ENCODE data around the gene CDY2B.
"Not testable (repeated sequence)": the region's sequence is repeated elsewhere in the genome, so short reads cannot be mapped to it uniquely, and the experiment has no call there.

The CDY2B gene

GRCh38 chrY:17867850-17868249, 12.2 kb downstream of the CDY2B start:
- not testable (repeated sequence) for H3K14ac ChIP-seq (ENCODE audit: low read length); H2BK15ac ChIP-seq (ENCODE audit: low read length); H2BK120ac ChIP-seq (ENCODE audit: low read depth, low read length); H2BK5ac ChIP-seq (ENCODE audit: low read length); H3K4me3 ChIP-seq (ENCODE audit: low read length in 2 of 2); H3K36me3 ChIP-seq (replicated peaks in 1 of 2; ENCODE audit: control insufficient read depth in 2 of 2, insufficient read depth in 2 of 2, low read length in 2 of 2); H3K27me3 ChIP-seq (ENCODE audit: control insufficient read depth in 3 of 3, insufficient read depth in 3 of 3, low read depth in 1 of 3, low read length in 3 of 3); H3K18ac ChIP-seq (ENCODE audit: low read length); H3K4me2 ChIP-seq (ENCODE audit: insufficient read depth, low read length, poor library complexity, severe bottlenecking); H4K91ac ChIP-seq (ENCODE audit: low read depth, low read length, poor library complexity); H3K9ac ChIP-seq (ENCODE audit: low read depth, low read length, poor library complexity); H3K4me1 ChIP-seq (ENCODE audit: control insufficient read depth in 2 of 2, insufficient read depth in 1 of 2, low read depth in 1 of 2, low read length in 2 of 2); H3K4ac ChIP-seq (ENCODE audit: low read length); H3K23ac ChIP-seq (ENCODE audit: low read depth, low read length, poor library complexity); H2AK5ac ChIP-seq (ENCODE audit: low read depth, low read length); H2AFZ ChIP-seq (ENCODE audit: low read length); H4K8ac ChIP-seq (ENCODE audit: low read depth, low read length); H2BK12ac ChIP-seq (ENCODE audit: low read length); H3K9me3 ChIP-seq (replicated peaks in 1 of 2; ENCODE audit: control insufficient read depth in 2 of 2, insufficient read depth in 1 of 2, low read depth in 1 of 2, low read length in 2 of 2); H3K79me1 ChIP-seq (ENCODE audit: low read depth, low read length); H3K27ac ChIP-seq (replicated peaks; ENCODE audit: low read length); DNase-seq (ENCODE audit: low spot score)
- no CpG with 5 or more reads among the region's 4 CpGs for WGBS, 2 donors (ENCODE audit: extremely low coverage in 2 of 2, insufficient read length in 2 of 2, insufficient replicate concordance in 1 of 2)

- not testable (repeated sequence) for H3K18ac ChIP-seq (ENCODE audit: low read length); H3K4me3 ChIP-seq (ENCODE audit: low read length in 2 of 2); H2BK15ac ChIP-seq (ENCODE audit: low read length); H2BK120ac ChIP-seq (ENCODE audit: low read depth, low read length); H2AFZ ChIP-seq (ENCODE audit: low read length); H3K27me3 ChIP-seq (ENCODE audit: control insufficient read depth in 3 of 3, insufficient read depth in 3 of 3, low read depth in 1 of 3, low read length in 3 of 3); H3K79me1 ChIP-seq (ENCODE audit: low read depth, low read length); H4K8ac ChIP-seq (ENCODE audit: low read depth, low read length); H3K4ac ChIP-seq (ENCODE audit: low read length); H3K36me3 ChIP-seq (replicated peaks in 1 of 2; ENCODE audit: control insufficient read depth in 2 of 2, insufficient read depth in 2 of 2, low read length in 2 of 2); H3K27ac ChIP-seq (replicated peaks; ENCODE audit: low read length); H3K14ac ChIP-seq (ENCODE audit: low read length); H2BK12ac ChIP-seq (ENCODE audit: low read length); H3K9ac ChIP-seq (ENCODE audit: low read depth, low read length, poor library complexity); H3K9me3 ChIP-seq (replicated peaks in 1 of 2; ENCODE audit: control insufficient read depth in 2 of 2, insufficient read depth in 1 of 2, low read depth in 1 of 2, low read length in 2 of 2); H3K23ac ChIP-seq (ENCODE audit: low read depth, low read length, poor library complexity); DNase-seq (ENCODE audit: low spot score); H2BK5ac ChIP-seq (ENCODE audit: low read length); H3K4me1 ChIP-seq (ENCODE audit: control insufficient read depth in 2 of 2, insufficient read depth in 1 of 2, low read depth in 1 of 2, low read length in 2 of 2); H2AK5ac ChIP-seq (ENCODE audit: low read depth, low read length); H3K4me2 ChIP-seq (ENCODE audit: insufficient read depth, low read length, poor library complexity, severe bottlenecking); H4K91ac ChIP-seq (ENCODE audit: low read depth, low read length, poor library complexity)
- no CpG with 5 or more reads among the region's 3 CpGs for WGBS, 2 donors (ENCODE audit: extremely low coverage in 2 of 2, insufficient read length in 2 of 2, insufficient replicate concordance in 1 of 2)
These were observed 19.4 kb downstream of the CDY2B start for GRCh38 chrY:17860634-17861033.

GRCh38 chrY:17856963-17857848, 22.8 kb downstream of the CDY2B start:
- H3K36me3 ChIP-seq (replicated peaks in 1 of 2; ENCODE audit: control insufficient read depth in 2 of 2, insufficient read depth in 2 of 2, low read length in 2 of 2); H3K27me3 ChIP-seq (ENCODE audit: control insufficient read depth in 3 of 3, insufficient read depth in 3 of 3, low read depth in 1 of 3, low read length in 3 of 3); H4K91ac ChIP-seq (ENCODE audit: low read depth, low read length, poor library complexity); H3K79me1 ChIP-seq (ENCODE audit: low read depth, low read length); H3K27ac ChIP-seq (replicated peaks; ENCODE audit: low read length); H2BK5ac ChIP-seq (ENCODE audit: low read length); H3K4me1 ChIP-seq (ENCODE audit: control insufficient read depth in 2 of 2, insufficient read depth in 1 of 2, low read depth in 1 of 2, low read length in 2 of 2); H3K4me2 ChIP-seq (ENCODE audit: insufficient read depth, low read length, poor library complexity, severe bottlenecking); H3K9ac ChIP-seq (ENCODE audit: low read depth, low read length, poor library complexity); H2AFZ ChIP-seq (ENCODE audit: low read length); H4K8ac ChIP-seq (ENCODE audit: low read depth, low read length); DNase-seq (ENCODE audit: low spot score); H3K4me3 ChIP-seq (ENCODE audit: low read length in 2 of 2); H2AK5ac ChIP-seq (ENCODE audit: low read depth, low read length); H3K23ac ChIP-seq (ENCODE audit: low read depth, low read length, poor library complexity); H3K9me3 ChIP-seq (replicated peaks in 1 of 2; ENCODE audit: control insufficient read depth in 2 of 2, insufficient read depth in 1 of 2, low read depth in 1 of 2, low read length in 2 of 2); H3K4ac ChIP-seq (ENCODE audit: low read length); H2BK12ac ChIP-seq (ENCODE audit: low read length); H2BK120ac ChIP-seq (ENCODE audit: low read depth, low read length); H2BK15ac ChIP-seq (ENCODE audit: low read length); H3K18ac ChIP-seq (ENCODE audit: low read length); H3K14ac ChIP-seq (ENCODE audit: low read length): not testable (repeated sequence)
- no CpG with 5 or more reads among the region's 10 CpGs for WGBS, 2 donors (ENCODE audit: extremely low coverage in 2 of 2, insufficient read length in 2 of 2, insufficient replicate concordance in 1 of 2)

GRCh38 chrY:17856508-17856907, 23.5 kb downstream of the CDY2B start:
- not testable (repeated sequence) for H3K14ac ChIP-seq (ENCODE audit: low read length); H2BK5ac ChIP-seq (ENCODE audit: low read length); H3K9ac ChIP-seq (ENCODE audit: low read depth, low read length, poor library complexity); H3K4me1 ChIP-seq (ENCODE audit: control insufficient read depth in 2 of 2, insufficient read depth in 1 of 2, low read depth in 1 of 2, low read length in 2 of 2); H3K4me3 ChIP-seq (ENCODE audit: low read length in 2 of 2); H2BK12ac ChIP-seq (ENCODE audit: low read length); H2BK120ac ChIP-seq (ENCODE audit: low read depth, low read length); DNase-seq (ENCODE audit: low spot score); H2AFZ ChIP-seq (ENCODE audit: low read length); H3K79me1 ChIP-seq (ENCODE audit: low read depth, low read length); H4K8ac ChIP-seq (ENCODE audit: low read depth, low read length); H2BK15ac ChIP-seq (ENCODE audit: low read length); H2AK5ac ChIP-seq (ENCODE audit: low read depth, low read length); H3K27ac ChIP-seq (replicated peaks; ENCODE audit: low read length); H3K36me3 ChIP-seq (replicated peaks in 1 of 2; ENCODE audit: control insufficient read depth in 2 of 2, insufficient read depth in 2 of 2, low read length in 2 of 2); H3K23ac ChIP-seq (ENCODE audit: low read depth, low read length, poor library complexity); H3K27me3 ChIP-seq (ENCODE audit: control insufficient read depth in 3 of 3, insufficient read depth in 3 of 3, low read depth in 1 of 3, low read length in 3 of 3); H4K91ac ChIP-seq (ENCODE audit: low read depth, low read length, poor library complexity); H3K4me2 ChIP-seq (ENCODE audit: insufficient read depth, low read length, poor library complexity, severe bottlenecking); H3K18ac ChIP-seq (ENCODE audit: low read length); H3K4ac ChIP-seq (ENCODE audit: low read length); H3K9me3 ChIP-seq (replicated peaks in 1 of 2; ENCODE audit: control insufficient read depth in 2 of 2, insufficient read depth in 1 of 2, low read depth in 1 of 2, low read length in 2 of 2)
- WGBS, 2 donors (ENCODE audit: extremely low coverage in 2 of 2, insufficient read length in 2 of 2, insufficient replicate concordance in 1 of 2), result no CpG with 5 or more reads among the region's 3 CpGs
